GM13977 (cell line): ENCODE results near the gene SPTA1.
A peak's percentile ranks its signal among the peaks of the same experiment; 100 is the strongest.

Source experiments
- DNase-seq: peaks from one replicate; pipeline ENCODE4 v3.0.0; 2012; ENCODE audit warnings: low spot score
- in situ Hi-C: fragments of 300-500 bp; cut with MboI; formaldehyde crosslinking; loops from one replicate; pipeline ENCODE4 v1.12.0; 2022; ENCODE audit warnings: low sequenced_read_pairs, low pct_unique_long_range_greater_than_20kb, mixed read lengths, inconsistent platforms; ENCODE audit not compliant: unreplicated experiment
- TF ChIP-seq, protein P1 (sequence below): IDR thresholded peaks from 2 replicates; pipeline ENCODE4 v1.5.1; 2012; ENCODE audit warnings: mild to moderate bottlenecking, control low read depth; ENCODE audit not compliant: insufficient read depth; ENCODE audit errors: extremely low read depth, missing control alignments

SPTA1 gene

DNA sequence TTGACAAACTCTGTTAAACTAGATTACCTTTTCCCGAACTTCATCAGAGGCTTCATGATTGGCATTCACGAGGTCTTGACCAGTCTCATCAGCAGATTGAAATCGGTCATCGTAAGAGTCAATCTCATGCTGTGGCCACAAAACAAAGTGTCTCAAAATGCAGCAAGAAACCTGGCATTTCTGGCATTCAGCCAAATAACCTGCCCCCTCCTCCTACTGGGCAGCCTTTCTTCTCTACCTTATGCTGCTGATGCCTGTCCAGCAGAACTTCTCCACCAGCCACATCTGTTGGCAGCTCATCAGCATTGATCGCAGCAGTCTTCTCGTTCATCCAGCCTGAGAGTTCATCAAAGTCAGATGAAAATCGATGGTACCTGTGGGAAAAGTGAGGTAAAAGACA is 12.2 kb downstream of the SPTA1 start:
- TF ChIP-seq, protein P1, sequence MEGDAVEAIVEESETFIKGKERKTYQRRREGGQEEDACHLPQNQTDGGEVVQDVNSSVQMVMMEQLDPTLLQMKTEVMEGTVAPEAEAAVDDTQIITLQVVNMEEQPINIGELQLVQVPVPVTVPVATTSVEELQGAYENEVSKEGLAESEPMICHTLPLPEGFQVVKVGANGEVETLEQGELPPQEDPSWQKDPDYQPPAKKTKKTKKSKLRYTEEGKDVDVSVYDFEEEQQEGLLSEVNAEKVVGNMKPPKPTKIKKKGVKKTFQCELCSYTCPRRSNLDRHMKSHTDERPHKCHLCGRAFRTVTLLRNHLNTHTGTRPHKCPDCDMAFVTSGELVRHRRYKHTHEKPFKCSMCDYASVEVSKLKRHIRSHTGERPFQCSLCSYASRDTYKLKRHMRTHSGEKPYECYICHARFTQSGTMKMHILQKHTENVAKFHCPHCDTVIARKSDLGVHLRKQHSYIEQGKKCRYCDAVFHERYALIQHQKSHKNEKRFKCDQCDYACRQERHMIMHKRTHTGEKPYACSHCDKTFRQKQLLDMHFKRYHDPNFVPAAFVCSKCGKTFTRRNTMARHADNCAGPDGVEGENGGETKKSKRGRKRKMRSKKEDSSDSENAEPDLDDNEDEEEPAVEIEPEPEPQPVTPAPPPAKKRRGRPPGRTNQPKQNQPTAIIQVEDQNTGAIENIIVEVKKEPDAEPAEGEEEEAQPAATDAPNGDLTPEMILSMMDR = no peak
- in situ Hi-C loops = no loop called here
- no peak for DNase-seq

DNA sequence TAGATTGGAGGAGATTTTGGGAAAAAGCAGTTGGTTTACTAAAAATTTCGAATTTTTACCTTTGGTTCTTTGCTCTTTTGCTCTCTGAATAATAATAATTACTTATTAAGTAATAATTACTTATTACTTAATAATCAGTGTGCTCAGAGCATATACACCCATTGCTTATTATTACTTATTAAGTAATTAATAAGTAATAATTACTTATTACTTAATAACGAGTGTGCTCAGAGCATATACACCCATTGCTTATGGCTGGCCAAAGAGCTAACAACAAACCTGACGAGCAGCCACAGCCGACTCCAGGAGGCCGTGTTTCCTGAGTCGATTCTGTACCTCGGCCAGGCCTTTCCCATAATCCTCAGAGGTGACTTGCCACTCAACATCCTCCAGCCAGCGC is 20.5 kb downstream of the SPTA1 start:
- TF ChIP-seq, protein P1 = no peak
- no peak for DNase-seq
- in situ Hi-C loops = no loop called here

DNA sequence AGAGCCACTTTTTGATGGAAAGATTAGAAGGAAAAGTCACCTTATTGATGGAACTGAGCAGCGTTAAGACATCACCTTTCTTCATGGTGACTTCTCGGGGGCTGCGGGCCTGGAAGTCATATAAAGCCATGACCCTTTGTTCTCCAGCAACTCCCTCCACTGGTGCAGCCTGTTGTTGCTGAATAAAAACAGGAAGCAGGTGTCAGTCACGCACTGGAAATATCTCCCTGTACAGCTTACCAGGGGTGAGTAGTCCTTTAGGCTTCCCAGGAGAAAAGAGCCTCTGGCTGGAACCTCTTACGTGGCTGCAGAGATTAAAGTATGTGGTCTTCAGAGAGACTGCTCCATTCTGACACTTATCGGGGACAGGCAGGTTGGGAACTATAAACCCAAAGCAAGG is 31.9 kb downstream of the SPTA1 start:
- TF ChIP-seq, protein P1 = no peak
- no peak for DNase-seq
- in situ Hi-C loops = no loop called here

DNA sequence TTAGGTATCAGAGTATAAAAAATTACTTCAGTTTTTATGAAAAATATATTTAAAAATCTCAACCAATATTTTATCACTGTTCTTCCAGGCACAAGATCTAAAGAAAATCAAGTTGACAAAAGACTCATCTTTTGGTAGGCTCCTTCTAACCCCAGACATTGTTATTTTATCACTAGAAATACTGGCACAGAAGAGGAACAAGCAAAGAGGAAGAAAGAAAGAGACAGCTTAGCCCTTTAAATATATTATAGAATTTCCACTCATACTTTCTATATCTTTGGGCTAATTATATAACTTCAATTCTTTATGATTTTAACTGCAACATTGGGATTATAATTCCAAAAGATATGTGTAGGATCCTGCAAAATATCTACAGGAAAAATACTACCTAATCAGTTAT is 32.4 kb downstream of the SPTA1 start:
- TF ChIP-seq, protein P1 = no peak
- in situ Hi-C loops = no loop called here
- no peak for DNase-seq

DNA sequence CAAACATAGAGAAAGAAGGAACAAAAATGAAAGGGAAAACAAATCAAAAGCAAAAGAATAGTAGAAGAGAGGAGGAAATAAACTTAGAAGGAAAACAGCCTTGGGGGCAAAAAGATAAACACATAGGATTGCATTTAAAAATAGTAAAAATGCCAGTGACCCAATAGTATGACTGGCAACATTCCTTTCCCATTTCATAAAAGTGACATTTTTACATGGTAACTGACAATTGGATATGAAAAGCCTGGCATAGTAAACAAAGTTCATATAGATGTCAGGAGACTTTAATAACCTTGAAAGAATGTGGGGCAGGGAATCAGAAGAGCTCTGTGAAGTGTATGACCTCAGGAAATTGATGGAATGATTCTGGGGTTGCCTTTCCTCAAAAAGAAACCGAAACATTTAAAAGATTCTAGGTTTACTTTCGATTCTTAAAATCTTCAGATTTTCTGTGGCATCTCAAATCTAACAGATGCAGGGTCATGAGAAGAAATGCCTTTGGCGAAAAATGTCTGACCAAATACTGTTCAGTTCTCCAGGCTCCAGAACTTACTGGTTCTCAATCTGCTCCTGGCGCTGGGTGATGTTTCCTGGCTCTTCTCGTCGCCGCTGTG is 33.7 kb downstream of the SPTA1 start:
- no peak for DNase-seq
- TF ChIP-seq, protein P1 = no peak
- in situ Hi-C loops = no loop called here

DNA sequence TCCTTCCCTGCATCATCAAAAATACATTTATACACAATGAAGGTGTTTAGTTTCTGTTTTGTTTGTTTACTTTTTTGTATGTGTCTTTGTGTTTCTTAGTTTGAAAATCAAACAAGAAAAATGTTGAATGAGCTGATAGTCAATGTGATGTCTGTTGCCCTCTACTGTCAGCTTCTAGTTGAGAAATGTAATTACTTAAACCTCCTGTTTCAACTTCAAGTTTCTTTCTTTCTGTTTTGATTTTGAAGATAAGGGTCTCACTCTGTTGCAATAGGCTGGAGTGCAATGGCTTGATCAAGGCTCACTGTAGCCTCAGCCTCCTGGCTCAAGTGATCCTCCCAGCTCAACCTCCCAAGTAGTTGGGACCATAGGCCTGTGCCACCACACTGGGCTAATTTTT is 37.5 kb downstream of the SPTA1 start:
- DNase-seq = no peak
- in situ Hi-C loops = no loop called here
- TF ChIP-seq, protein P1 = peak; percentile 16
